WTC11 (cell line): Measurements from ENCODE around the gene ENO2. TPM values are rescaled to one million over a fixed set of nuclear protein-coding genes. Genes with fewer than 3 reads are reported as not detected.
A peak's percentile ranks its signal among the peaks of the same experiment; 100 is the strongest.

Experiments
- AFF4 ChIP-seq: sonication (generic); formaldehyde crosslinking; IDR thresholded peaks from 2 replicates; pipeline ENCODE4 v1.8.1; 2023; ENCODE audit warnings: mild to moderate bottlenecking, missing genetic modification reagents, borderline replicate concordance
- ATF2 ChIP-seq: sonication (generic); formaldehyde crosslinking; IDR thresholded peaks from 2 replicates; pipeline ENCODE4 v1.8.1; 2022; ENCODE audit warnings: low read depth, missing genetic modification reagents, borderline replicate concordance
- FOXJ3 ChIP-seq: sonication (generic); formaldehyde crosslinking; IDR thresholded peaks from 2 replicates; pipeline ENCODE4 v1.9.0; 2021; ENCODE audit warnings: missing genetic modification reagents, mild to moderate bottlenecking, borderline replicate concordance
- FOXK1 ChIP-seq: sonication (generic); formaldehyde crosslinking; IDR thresholded peaks from 2 replicates; pipeline ENCODE4 v1.8.0; 2022; ENCODE audit warnings: mild to moderate bottlenecking, moderate library complexity, missing genetic modification reagents
- FOXP1 ChIP-seq: sonication (generic); formaldehyde crosslinking; IDR thresholded peaks from 2 replicates; pipeline ENCODE4 v1.8.0; 2022; ENCODE audit warnings: missing genetic modification reagents, mild to moderate bottlenecking, moderate library complexity, borderline replicate concordance
- GRHL2 ChIP-seq: fragments of 250-450 bp; sonication (Bioruptor Pico); IDR thresholded peaks from 2 replicates; pipeline ENCODE4 v1.8.0; 2022; ENCODE audit warnings: mild to moderate bottlenecking, moderate library complexity; ENCODE audit not compliant: insufficient replicate concordance, severe bottlenecking
- HMGXB4 ChIP-seq: sonication (generic); formaldehyde crosslinking; IDR thresholded peaks from 2 replicates; pipeline ENCODE4 v1.8.1; 2023; ENCODE audit warnings: mild to moderate bottlenecking, moderate library complexity, missing genetic modification reagents
- IRF1 ChIP-seq: sonication (generic); formaldehyde crosslinking; IDR thresholded peaks from 2 replicates; pipeline ENCODE4 v1.8.0; 2023; ENCODE audit warnings: missing genetic modification reagents
- IRF2 ChIP-seq: sonication (generic); formaldehyde crosslinking; IDR thresholded peaks from 2 replicates; pipeline ENCODE4 v1.8.0; 2022; ENCODE audit warnings: low read depth, missing genetic modification reagents, borderline replicate concordance
- MLX ChIP-seq: sonication (generic); formaldehyde crosslinking; IDR thresholded peaks from 2 replicates; pipeline ENCODE4 v1.8.1; 2023; ENCODE audit warnings: mild to moderate bottlenecking, missing genetic modification reagents, moderate library complexity
- NR1H2 ChIP-seq: sonication (generic); formaldehyde crosslinking; IDR thresholded peaks from 2 replicates; pipeline ENCODE4 v1.9.0; 2021; ENCODE audit warnings: mild to moderate bottlenecking, moderate library complexity, missing genetic modification reagents
- NR2C2 ChIP-seq: sonication (generic); formaldehyde crosslinking; IDR thresholded peaks from 2 replicates; pipeline ENCODE4 v1.8.0; 2022; ENCODE audit warnings: mild to moderate bottlenecking, missing genetic modification reagents
- RELA ChIP-seq: sonication (generic); formaldehyde crosslinking; IDR thresholded peaks from 2 replicates; pipeline ENCODE4 v1.8.1; 2022; ENCODE audit warnings: missing genetic modification reagents, mild to moderate bottlenecking, borderline replicate concordance
- SMAD3 ChIP-seq: sonication (generic); formaldehyde crosslinking; IDR thresholded peaks from 2 replicates; pipeline ENCODE4 v1.8.0; 2022; ENCODE audit warnings: missing genetic modification reagents, mild to moderate bottlenecking, borderline replicate concordance
- SOX15 ChIP-seq: fragments of 250-450 bp; sonication (Bioruptor Pico); IDR thresholded peaks from 2 replicates; pipeline ENCODE4 v1.9.0; 2021; ENCODE audit warnings: mild to moderate bottlenecking
- TEAD1 ChIP-seq: sonication (generic); formaldehyde crosslinking; IDR thresholded peaks from 2 replicates; pipeline ENCODE4 v1.8.0; 2022; ENCODE audit warnings: mild to moderate bottlenecking, missing genetic modification reagents
- TP53 ChIP-seq: sonication (generic); formaldehyde crosslinking; IDR thresholded peaks from 2 replicates; pipeline ENCODE4 v1.8.1; 2023; ENCODE audit warnings: mild to moderate bottlenecking, missing genetic modification reagents
- USF1 ChIP-seq: sonication (generic); formaldehyde crosslinking; IDR thresholded peaks from 2 replicates; pipeline ENCODE4 v1.8.0; 2022; ENCODE audit warnings: mild to moderate bottlenecking, missing genetic modification reagents
- ZBTB21 ChIP-seq: sonication (generic); formaldehyde crosslinking; IDR thresholded peaks from 2 replicates; pipeline ENCODE4 v1.8.1; 2023; ENCODE audit warnings: mild to moderate bottlenecking, missing genetic modification reagents, borderline replicate concordance
- ZBTB43 ChIP-seq: sonication (generic); formaldehyde crosslinking; IDR thresholded peaks from 2 replicates; pipeline ENCODE4 v1.8.1; 2023; ENCODE audit warnings: mild to moderate bottlenecking, missing genetic modification reagents
- ZNF219 ChIP-seq: sonication (generic); formaldehyde crosslinking; IDR thresholded peaks from 2 replicates; pipeline ENCODE4 v1.8.0; 2023; ENCODE audit warnings: missing genetic modification reagents, mild to moderate bottlenecking, borderline replicate concordance
- ZNF232 ChIP-seq: sonication (generic); formaldehyde crosslinking; IDR thresholded peaks from 2 replicates; pipeline ENCODE4 v1.8.0; 2022; ENCODE audit warnings: mild to moderate bottlenecking, missing genetic modification reagents
- ZNF671 ChIP-seq: fragments of 250-450 bp; sonication (Bioruptor Pico); IDR thresholded peaks from 2 replicates; pipeline ENCODE4 v1.8.0; 2021; ENCODE audit warnings: mild to moderate bottlenecking
- total RNA-seq: library from RNA; stranded (reverse); gene quantifications from 3 replicates; pipeline ENCODE4 v1.2.3, GENCODE V29; 2021

The ENO2 gene
- total RNA-seq, 1 experiment from 2014 or later, result 118 TPM

GRCh38 chr12:6890789-6891645 is 23.4 kb upstream of the ENO2 start (continued):
- TF ChIP-seq FOXJ3 (CRISPR knock-in tag), result no peak
- no peak for TF ChIP-seq TP53 (CRISPR knock-in tag)
- TF ChIP-seq SMAD3 (CRISPR knock-in tag), result peak; percentile 59; the same call in 1 of the 2 replicates
- no peak for TF ChIP-seq GRHL2 (CRISPR knock-in tag)
- TF ChIP-seq IRF1, result no peak
- peak; percentile 96 for TF ChIP-seq USF1
- no peak for TF ChIP-seq NR1H2
- TF ChIP-seq ZNF671, result no peak
- no peak for TF ChIP-seq NR2C2
- TF ChIP-seq ZBTB21 (CRISPR knock-in tag), result peak; percentile 85; the same call in 1 of the 2 replicates
- TF ChIP-seq SOX15 (CRISPR knock-in tag), result no peak
- no peak for TF ChIP-seq IRF2
- TF ChIP-seq HMGXB4 (CRISPR knock-in tag), result peak; percentile 86
- TF ChIP-seq AFF4, result peak; percentile 80; the same call in 1 of the 2 replicates
- TF ChIP-seq ZNF219 (CRISPR knock-in tag), result no peak
- TF ChIP-seq MLX (CRISPR knock-in tag), result no peak
- peak; percentile 46; the same call in 1 of the 2 replicates for TF ChIP-seq TEAD1 (CRISPR knock-in tag)
- TF ChIP-seq ZBTB43, result no peak
- 0 out of 2 replicates have a peak, but pooled peaks have one; percentile 73 for TF ChIP-seq ZNF232 (CRISPR knock-in tag)
- peak; percentile 77 for TF ChIP-seq FOXK1 (CRISPR knock-in tag)
- TF ChIP-seq FOXP1 (CRISPR knock-in tag), result peak; percentile 72; the same call in 1 of the 2 replicates
- TF ChIP-seq ATF2, result no peak
- no peak for TF ChIP-seq RELA (CRISPR knock-in tag)
